Vagina (tissue), 2 donors: ENCODE results near the gene ADIRF. TPM values are rescaled to one million over a fixed set of nuclear protein-coding genes. Genes with fewer than 3 reads are reported as not detected.
"Not testable (repeated sequence)": the region's sequence is repeated elsewhere in the genome, so short reads cannot be mapped to it uniquely, and the experiment has no call there.

ENCODE experiments used
- DNase-seq, 2 donors: peaks; one replicate each; pipeline ENCODE4 v3.0.0-alpha.2; 2017; ENCODE audit errors: extremely low spot score in 2 of 2
- H3K27ac ChIP-seq: fragments of 200-600 bp; sonication (generic); one replicate; pipeline ENCODE4 v1.5.1; 2019
- H3K27me3 ChIP-seq: fragments of 200-600 bp; sonication (generic); one replicate; pipeline ENCODE4 v1.5.1; 2019
- H3K36me3 ChIP-seq, 2 donors: fragments of 200-600 bp; sonication (generic); one replicate each; pipeline ENCODE4 v1.5.1; 2017 to 2019
- H3K4me1 ChIP-seq: fragments of 200-600 bp; sonication (generic); one replicate; pipeline ENCODE4 v1.5.1; 2019
- H3K4me3 ChIP-seq, 2 donors: fragments of 200-600 bp; sonication (generic); 1 replicate in 1 of 2; 2 replicates in 1 of 2; pipeline ENCODE4 v1.5.1; 2016 to 2019
- H3K9me3 ChIP-seq: fragments of 200-600 bp; sonication (generic); one replicate; pipeline ENCODE4 v1.5.1; 2019
- CTCF ChIP-seq, 3 experiments: fragments of 450-650 bp in 2 of 3; fragments of 200-600 bp in 1 of 3; sonication (generic) in 1 of 3; IDR thresholded peaks; one replicate each; pipeline ENCODE4 v1.5.1; 2017 to 2019; ENCODE audit warnings: antibody characterized with exemption in 3 of 3, mild to moderate bottlenecking in 2 of 3, moderate library complexity in 2 of 3
- POLR2A ChIP-seq, 2 donors: fragments of 450-650 bp; IDR thresholded peaks; one replicate each; pipeline ENCODE4 v1.6.1; 2017; ENCODE audit warnings: antibody characterized with exemption in 2 of 2, mild to moderate bottlenecking in 2 of 2, moderate library complexity in 2 of 2
- POLR2AphosphoS5 ChIP-seq, 2 donors: sonication (generic); formaldehyde crosslinking; IDR thresholded peaks; one replicate each; pipeline ENCODE4 v1.9.0; 2017; ENCODE audit warnings: antibody characterized with exemption in 2 of 2, mild to moderate bottlenecking in 2 of 2, low read depth in 1 of 2; ENCODE audit not compliant: insufficient read depth in 1 of 2
- intact Hi-C: fragments of 100-400 bp; cut with DNase I; formaldehyde crosslinking; loops from one replicate; pipeline ENCODE4 v1.15.1; 2023
- total RNA-seq: library from RNA; depleted of rRNA; stranded (reverse); fragments of >200 nt; gene quantifications from one replicate; pipeline ENCODE4 v1.2.3, GENCODE V29; 2016

The ADIRF gene
- total RNA-seq, 1 donor from 2014 or later, result 374 TPM

- Histone ChIP-seq H3K9me3 (no peaks in the 10 kb centered on the region), H3K36me3 (no peaks in the 10 kb centered on the region), H3K4me1 (peaks cover 35% of the 10 kb centered on the region), H3K27me3 (no peaks in the 10 kb centered on the region), H3K4me3 (no peak overlapping the region), H3K27ac (no peak overlapping the region)
- intact Hi-C loops, result no loop called here
- DNase-seq, result no peak
- TF ChIP-seq POLR2A (IDR thresholded peaks at IDR 0.05), result no peak
- no peak for TF ChIP-seq POLR2AphosphoS5 (IDR thresholded peaks at IDR 0.05; ENCODE audit: insufficient read depth in 1 of 2, low read depth in 1 of 2)
- no peak for TF ChIP-seq CTCF (IDR thresholded peaks at IDR 0.05)
These were observed 13.4 kb downstream of the ADIRF start for GRCh38 chr10:86981716-86982115.

GRCh38 chr10:86984498-86984897 lies 16.2 kb downstream of the ADIRF start:
- H3K27ac ChIP-seq, H3K27me3 ChIP-seq, DNase-seq, H3K9me3 ChIP-seq, intact Hi-C loops, H3K4me3 ChIP-seq, H3K36me3 ChIP-seq: not testable (repeated sequence)
- peaks cover 29% of the 10 kb centered on the region for H3K4me1 ChIP-seq

GRCh38 chr10:86988520-86988919 lies 20.2 kb downstream of the ADIRF start:
- Histone ChIP-seq H3K36me3 (peaks cover 0 to 3% of the 10 kb centered on the region in 2 donors), H3K4me3 (no peak overlapping the region), H3K9me3 (no peaks in the 10 kb centered on the region), H3K4me1 (peaks cover 11% of the 10 kb centered on the region), H3K27me3 (no peaks in the 10 kb centered on the region), H3K27ac (no peak overlapping the region)
- intact Hi-C loops, result no loop called here
- DNase-seq, result no peak
- TF ChIP-seq CTCF (IDR thresholded peaks at IDR 0.05) (no peak), POLR2A (IDR thresholded peaks at IDR 0.05) (no peak), POLR2AphosphoS5 (IDR thresholded peaks at IDR 0.05; ENCODE audit: insufficient read depth in 1 of 2, low read depth in 1 of 2) (no peak)

- H3K36me3 ChIP-seq, result peaks cover 0 to 20% of the 10 kb centered on the region in 2 donors
- H3K9me3 ChIP-seq, H3K27ac ChIP-seq, H3K27me3 ChIP-seq, intact Hi-C loops, H3K4me3 ChIP-seq, DNase-seq: not testable (repeated sequence)
- H3K4me1 ChIP-seq, result peaks cover 11% of the 10 kb centered on the region
These were observed 23.1 kb downstream of the ADIRF start for GRCh38 chr10:86991362-86991761.

- no peak overlapping the region for H3K4me3 ChIP-seq
- intact Hi-C loops, result no loop called here
- no peaks in the 10 kb centered on the region for H3K27me3 ChIP-seq
- H3K4me1 ChIP-seq, result peaks cover 11% of the 10 kb centered on the region
- H3K36me3 ChIP-seq, result peaks cover 0 to 20% of the 10 kb centered on the region in 2 donors
- H3K27ac ChIP-seq, result no peak overlapping the region
- H3K9me3 ChIP-seq, result no peaks in the 10 kb centered on the region
- no peak for DNase-seq
- TF ChIP-seq POLR2A (IDR thresholded peaks at IDR 0.05) (no peak), POLR2AphosphoS5 (IDR thresholded peaks at IDR 0.05; ENCODE audit: insufficient read depth in 1 of 2, low read depth in 1 of 2) (no peak), CTCF (IDR thresholded peaks at IDR 0.05) (no peak)
These were observed 24.2 kb downstream of the ADIRF start for GRCh38 chr10:86992456-86992855.

- peaks cover 0 to 20% of the 10 kb centered on the region in 2 donors for H3K36me3 ChIP-seq
- intact Hi-C loops, result no loop called here
- no peak for TF ChIP-seq POLR2AphosphoS5 (IDR thresholded peaks at IDR 0.05; ENCODE audit: insufficient read depth in 1 of 2, low read depth in 1 of 2)
- no peak for TF ChIP-seq POLR2A (IDR thresholded peaks at IDR 0.05)
- no peak for TF ChIP-seq CTCF (IDR thresholded peaks at IDR 0.05)
- no peaks in the 10 kb centered on the region for H3K27me3 ChIP-seq
- peaks cover 11% of the 10 kb centered on the region for H3K4me1 ChIP-seq
- H3K27ac ChIP-seq, result no peak overlapping the region
- no peak for DNase-seq
- no peak overlapping the region for H3K4me3 ChIP-seq
- H3K9me3 ChIP-seq, result no peaks in the 10 kb centered on the region
These were observed 24.6 kb downstream of the ADIRF start for GRCh38 chr10:86992929-86993328.

- not testable (repeated sequence) for DNase-seq
These were observed 31.6 kb downstream of the ADIRF start for GRCh38 chr10:86999802-87000403.

More at GRCh38 chr10:86999802-87000403, 31.6 kb downstream of the ADIRF start:
- H3K9me3 ChIP-seq, H3K4me3 ChIP-seq, H3K27me3 ChIP-seq, H3K27ac ChIP-seq, H3K36me3 ChIP-seq, H3K4me1 ChIP-seq, intact Hi-C loops: not testable (repeated sequence)
